Mesodermal cell (in vitro differentiated cells): ENCODE data around the gene EPN2.

Source experiments
- H3K27ac ChIP-seq: 2 replicates; pipeline ENCODE4 v1.7.0; 2013; ENCODE audit warnings: mild to moderate bottlenecking, low read depth, low read length, moderate library complexity; ENCODE audit not compliant: severe bottlenecking
- H3K36me3 ChIP-seq: 2 replicates; pipeline ENCODE4 v1.7.1; 2013; ENCODE audit warnings: mild to moderate bottlenecking, low read length, moderate library complexity; ENCODE audit not compliant: control insufficient read depth, insufficient read depth
- H3K4me1 ChIP-seq: one replicate; pipeline ENCODE4 v1.7.1; 2013; ENCODE audit warnings: mild to moderate bottlenecking, low read length; ENCODE audit not compliant: insufficient read depth, control insufficient read depth, poor library complexity, severe bottlenecking
- H3K4me3 ChIP-seq: 2 replicates; pipeline ENCODE4 v1.7.0; 2013; ENCODE audit warnings: low read length, control low read depth, mild to moderate bottlenecking; ENCODE audit not compliant: insufficient read depth, poor library complexity, severe bottlenecking; ENCODE audit errors: extremely low read depth
- H3K9me3 ChIP-seq: 2 replicates; pipeline ENCODE4 v1.7.1; 2013; ENCODE audit warnings: mild to moderate bottlenecking, low read length, moderate library complexity; ENCODE audit not compliant: control insufficient read depth
- WGBS, 2 experiments: methylation state at CpG; one replicate each; pipeline ENCODE4 v1.1.5; 2013; ENCODE audit warnings: missing lambda C conversion rate in 2 of 2; ENCODE audit not compliant: insufficient coverage in 2 of 2; 5-methylcytosine and 5-hydroxymethylcytosine counted together

The EPN2 gene

DNA sequence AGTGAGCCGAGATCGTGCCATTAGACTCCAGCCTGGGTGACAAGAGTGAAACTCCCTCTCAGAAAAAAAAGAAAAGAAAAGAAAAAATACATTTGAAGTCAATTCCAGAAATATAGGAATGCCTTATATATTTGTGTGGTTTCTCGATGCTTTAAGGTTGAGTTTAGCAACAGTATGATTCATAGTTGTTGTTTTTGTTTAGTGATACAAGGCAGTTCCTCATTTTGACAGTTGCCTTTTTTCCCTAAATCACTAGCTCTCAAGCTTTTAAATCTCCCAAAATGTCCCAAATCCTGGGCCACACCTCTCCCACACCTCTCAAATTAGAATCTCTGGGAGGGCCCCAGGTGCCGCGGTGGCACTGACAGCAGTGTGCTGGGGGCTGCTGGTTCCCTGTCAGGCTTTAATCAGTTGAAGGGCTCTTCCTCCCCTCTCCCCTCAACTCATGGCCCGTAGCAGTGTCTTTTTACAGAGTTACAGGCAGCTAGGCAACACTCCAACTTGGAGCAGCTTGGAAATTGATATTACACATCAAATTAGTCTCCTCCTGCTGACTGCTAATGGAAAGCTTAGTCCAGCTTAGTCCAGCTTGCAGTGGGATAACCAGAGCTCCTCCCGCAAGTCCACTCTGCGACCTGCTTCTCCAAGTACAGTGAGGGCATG, 58.4 kb downstream of the EPN2 start:
- Histone ChIP-seq H3K36me3 (peaks cover 9% of the 10 kb centered on the region), H3K4me1 (peaks cover 5% of the 10 kb centered on the region), H3K9me3 (no peaks in the 10 kb centered on the region), H3K27ac (no peak overlapping the region), H3K4me3 (no peak overlapping the region)
- WGBS, 2 experiments: 91 to 96% methylated on average over 3 to 5 of the region's 8 CpGs

DNA sequence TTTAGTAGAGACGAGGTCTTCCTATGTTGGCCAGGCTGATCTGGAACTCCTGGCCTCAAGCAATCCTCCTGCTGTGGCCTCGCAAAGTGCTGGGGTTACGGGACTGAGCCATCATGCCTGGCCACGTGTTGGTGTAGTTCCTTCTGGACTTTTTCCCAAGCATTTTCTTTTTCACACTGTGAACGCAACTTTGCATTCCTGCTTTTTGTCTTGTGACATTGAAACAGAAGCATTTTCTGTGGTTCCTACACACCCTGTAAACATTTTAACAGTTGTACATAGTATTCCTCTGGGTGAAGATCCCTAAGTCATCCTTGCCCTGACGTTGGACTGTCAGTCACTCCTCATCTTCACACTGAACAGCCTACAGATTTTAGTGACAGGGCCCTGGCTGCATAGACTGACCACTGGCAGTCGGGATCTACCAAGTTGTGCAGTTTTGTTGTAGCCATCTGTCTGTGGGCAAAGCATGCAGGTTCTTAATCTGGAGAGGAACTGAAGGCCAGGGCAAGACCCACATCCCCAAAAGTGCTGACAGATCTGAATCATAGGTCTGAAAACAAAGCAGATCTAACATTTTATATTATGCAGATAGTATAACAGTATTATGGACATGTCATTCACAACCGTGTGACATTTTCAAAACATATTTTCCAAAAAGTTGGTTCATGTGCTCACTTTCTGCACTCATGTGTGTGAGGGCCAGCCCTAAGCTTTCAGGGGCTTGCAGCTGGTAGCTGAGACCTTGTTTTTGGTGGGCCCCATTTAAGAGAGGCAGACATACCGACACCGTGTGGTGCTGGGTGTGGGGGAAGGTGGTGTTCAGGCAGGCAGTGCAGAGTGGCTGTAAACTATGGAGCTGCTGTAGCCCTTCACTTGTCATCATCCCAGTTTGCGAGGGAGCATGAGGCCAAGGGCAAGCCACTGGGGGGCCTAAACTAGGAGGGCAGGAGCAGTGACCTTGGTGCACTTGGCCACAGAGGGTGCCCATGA, 59.9 kb downstream of the EPN2 start:
- Histone ChIP-seq H3K36me3 (peaks cover 9% of the 10 kb centered on the region), H3K4me3 (no peak overlapping the region), H3K4me1 (no peaks in the 10 kb centered on the region), H3K9me3 (no peaks in the 10 kb centered on the region), H3K27ac (no peak overlapping the region)
- WGBS, 2 experiments: 89 to 90% methylated on average over 10 to 11 of the region's 11 CpGs

GRCh38 chr17:19298569-19299213, 61.5 kb downstream of the EPN2 start:
- Histone ChIP-seq H3K27ac (no peak overlapping the region), H3K4me1 (peaks cover 2% of the 10 kb centered on the region), H3K36me3 (peaks cover 9% of the 10 kb centered on the region), H3K9me3 (no peaks in the 10 kb centered on the region), H3K4me3 (no peak overlapping the region)
- 100% methylated on average over 1 to 2 of the region's 6 CpGs for WGBS, 2 experiments

- no peak overlapping the region for H3K4me3 ChIP-seq
- no peak overlapping the region for H3K27ac ChIP-seq
- 83 to 87% methylated on average over 3 of the region's 4 CpGs for WGBS, 2 experiments
- H3K4me1 ChIP-seq: peaks cover 2% of the 10 kb centered on the region
- no peaks in the 10 kb centered on the region for H3K9me3 ChIP-seq
- peaks cover 9% of the 10 kb centered on the region for H3K36me3 ChIP-seq
Measured at GRCh38 chr17:19299214-19299747, 62.1 kb downstream of the EPN2 start.

DNA sequence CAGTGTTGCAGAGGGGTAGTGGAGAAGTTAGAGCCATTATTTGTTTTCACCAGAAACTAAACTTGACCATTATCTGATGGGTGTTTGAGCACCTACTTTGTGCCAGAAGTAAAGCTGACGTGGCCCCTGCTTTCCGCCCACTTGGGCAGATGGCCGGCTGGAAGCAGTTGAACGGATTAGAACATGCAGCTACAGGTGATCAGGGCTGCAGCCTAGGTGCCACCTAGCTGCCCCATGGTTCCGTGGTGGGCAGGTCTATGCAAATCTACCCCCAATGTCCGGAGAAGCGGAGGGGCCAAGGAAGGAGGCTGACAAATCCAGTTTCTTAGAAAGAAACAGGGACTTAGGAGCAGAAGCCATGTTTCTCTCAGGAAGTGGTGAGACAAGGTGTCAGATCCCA, 62.7 kb downstream of the EPN2 start:
- H3K4me3 ChIP-seq: no peak overlapping the region
- no peak overlapping the region for H3K27ac ChIP-seq
- no peaks in the 10 kb centered on the region for H3K9me3 ChIP-seq
- peaks cover 2% of the 10 kb centered on the region for H3K4me1 ChIP-seq
- peaks cover 12% of the 10 kb centered on the region for H3K36me3 ChIP-seq
- WGBS, 2 experiments: 91 to 92% methylated on average over 7 of the region's 7 CpGs

GRCh38 chr17:19301274-19301951, 64.2 kb downstream of the EPN2 start:
- 91 to 92% methylated on average over 4 to 5 of the region's 5 CpGs for WGBS, 2 experiments
- H3K27ac ChIP-seq: no peak overlapping the region
- no peak overlapping the region for H3K4me3 ChIP-seq
- peaks cover 17% of the 10 kb centered on the region for H3K36me3 ChIP-seq
- no peaks in the 10 kb centered on the region for H3K9me3 ChIP-seq
- peaks cover 2% of the 10 kb centered on the region for H3K4me1 ChIP-seq

DNA sequence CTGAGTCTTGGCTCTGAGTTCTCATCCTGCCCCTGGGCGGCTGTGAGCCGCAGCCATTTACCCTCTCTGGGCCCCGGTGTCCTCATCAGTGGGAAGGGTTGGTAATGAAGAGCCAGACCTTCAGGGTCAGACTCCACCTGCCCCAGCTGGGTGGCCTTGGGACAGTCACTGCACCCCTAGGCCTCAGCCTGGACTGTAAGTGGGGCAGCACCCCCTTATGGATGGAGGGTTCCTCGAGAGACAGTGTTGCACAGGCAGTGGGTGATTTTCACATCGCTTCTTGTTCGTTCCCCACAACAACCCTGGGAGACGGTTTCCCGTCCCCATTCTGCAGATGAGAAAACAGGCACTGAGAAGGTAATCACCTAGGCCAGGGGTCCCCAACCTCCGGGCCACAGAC, 64.8 kb downstream of the EPN2 start:
- H3K4me3 ChIP-seq: no peak overlapping the region
- no peak overlapping the region for H3K27ac ChIP-seq
- 95 to 96% methylated on average over 7 of the region's 9 CpGs for WGBS, 2 experiments
- peaks cover 13% of the 10 kb centered on the region for H3K36me3 ChIP-seq
- H3K4me1 ChIP-seq: peaks cover 2% of the 10 kb centered on the region
- no peaks in the 10 kb centered on the region for H3K9me3 ChIP-seq

DNA sequence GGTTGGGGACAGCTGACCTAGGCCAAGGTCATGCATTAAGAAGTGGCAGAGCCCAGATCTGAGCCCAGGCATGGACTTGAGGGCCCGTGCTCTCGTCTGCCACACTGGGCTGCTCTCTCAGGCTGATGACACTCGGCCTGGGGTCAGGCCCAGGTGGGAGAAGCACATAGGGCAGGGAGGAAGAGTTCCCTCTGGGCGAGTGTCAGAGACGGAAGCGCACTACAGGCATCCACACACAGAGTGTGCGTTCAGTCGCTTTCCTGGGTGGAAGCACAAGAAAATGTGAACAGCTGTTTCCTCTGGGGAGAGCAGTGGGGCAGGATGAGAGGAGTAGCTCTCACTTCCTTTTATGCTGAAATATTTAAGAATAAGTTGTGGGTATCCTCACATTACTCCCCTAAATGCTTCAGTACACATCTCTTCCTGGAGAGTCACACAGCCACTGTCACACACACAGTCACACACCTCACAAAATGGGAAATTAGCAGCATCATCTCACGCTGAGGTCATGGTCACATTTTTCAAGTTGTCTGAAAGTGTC, 65.7 kb downstream of the EPN2 start:
- peaks cover 13% of the 10 kb centered on the region for H3K36me3 ChIP-seq
- 90 to 96% methylated on average over 7 to 9 of the region's 9 CpGs for WGBS, 2 experiments

GRCh38 chr17:19303367-19303776, 66.2 kb downstream of the EPN2 start:
- 98 to 99% methylated on average over 7 to 9 of the region's 9 CpGs for WGBS, 2 experiments
- peaks cover 2% of the 10 kb centered on the region for H3K4me1 ChIP-seq
- H3K36me3 ChIP-seq: peaks cover 15% of the 10 kb centered on the region
- H3K27ac ChIP-seq: peak overlapping the region; percentile 5
- no peak overlapping the region for H3K4me3 ChIP-seq
- no peaks in the 10 kb centered on the region for H3K9me3 ChIP-seq

More for the DNA sequence above, 65.7 kb downstream of the EPN2 start:
- Histone ChIP-seq H3K4me3 (no peak overlapping the region), H3K9me3 (no peaks in the 10 kb centered on the region), H3K4me1 (peaks cover 2% of the 10 kb centered on the region), H3K27ac (peak overlapping the region; percentile 5)

- Histone ChIP-seq H3K27ac (no peak overlapping the region), H3K4me1 (peaks cover 5% of the 10 kb centered on the region), H3K9me3 (no peaks in the 10 kb centered on the region), H3K4me3 (no peak overlapping the region), H3K36me3 (peaks cover 16% of the 10 kb centered on the region)
- 93 to 95% methylated on average over 4 to 7 of the region's 7 CpGs for WGBS, 2 experiments
Measured at GRCh38 chr17:19304209-19304608, 67.0 kb downstream of the EPN2 start.
